Skeletal muscle tissue (tissue), 5 donors: ENCODE measurements around the gene FLYWCH1. TPM values are rescaled to one million over a fixed set of nuclear protein-coding genes. Genes with fewer than 3 reads are reported as not detected.

Experiments
- H3K27ac ChIP-seq: one replicate; pipeline ENCODE4 v1.7.0; 2013; ENCODE audit warnings: mild to moderate bottlenecking, low read depth, low read length, inconsistent platforms
- H3K27me3 ChIP-seq, 3 donors: one replicate each; pipeline ENCODE4 v1.7.0; 2013; ENCODE audit warnings: low read length in 3 of 3; ENCODE audit not compliant: control insufficient read depth in 3 of 3, insufficient read depth in 3 of 3
- H3K36me3 ChIP-seq, 3 donors: one replicate each; pipeline ENCODE4 v1.7.0; 2013; ENCODE audit warnings: low read length in 3 of 3; ENCODE audit not compliant: control insufficient read depth in 3 of 3, insufficient read depth in 3 of 3
- H3K4me1 ChIP-seq, 3 donors: one replicate each; pipeline ENCODE4 v1.7.0; 2013; ENCODE audit warnings: low read length in 3 of 3, mild to moderate bottlenecking in 3 of 3; ENCODE audit not compliant: control insufficient read depth in 3 of 3, insufficient read depth in 3 of 3
- H3K4me3 ChIP-seq, 3 donors: one replicate each; pipeline ENCODE4 v1.7.0; 2013; ENCODE audit warnings: low read length in 3 of 3
- H3K9ac ChIP-seq, 3 donors: one replicate each; pipeline ENCODE4 v1.7.0; 2013; ENCODE audit warnings: low read length in 3 of 3, mild to moderate bottlenecking in 3 of 3, moderate library complexity in 2 of 3, low read depth in 1 of 3
- H3K9me3 ChIP-seq, 3 donors: one replicate each; pipeline ENCODE4 v1.7.0; 2013; ENCODE audit warnings: low read length in 3 of 3; ENCODE audit not compliant: control insufficient read depth in 3 of 3
- small RNA-seq: library from RNA; depleted of rRNA; stranded (forward); fragments of <200 nt; gene quantifications from one replicate; pipeline ENCODE3, GENCODE V24; 2014
- total RNA-seq: library from RNA; depleted of rRNA; stranded (reverse); fragments of >200 nt; gene quantifications from one replicate; pipeline ENCODE4 v1.2.3, GENCODE V29; 2014
- donor health status: Osteomylitis.

Gene FLYWCH1
- total RNA-seq, 1 donor from 2014 or later = 11.0 TPM

- H3K27me3 ChIP-seq = peaks cover 0 to 6% (median 0%) of the 10 kb centered on the region in 3 donors
Measured at GRCh38 chr16:3000540-3000939, 88.8 kb downstream of the FLYWCH1 start.

More at GRCh38 chr16:3000540-3000939, 88.8 kb downstream of the FLYWCH1 start:
- Histone ChIP-seq H3K4me3 (no peak overlapping the region), H3K36me3 (no peaks in the 10 kb centered on the region), H3K27ac (no peak overlapping the region), H3K9ac (no peak overlapping the region), H3K4me1 (peaks cover 0 to 4% (median 3%) of the 10 kb centered on the region in 3 donors), H3K9me3 (no peaks in the 10 kb centered on the region)

Small RNA genes lying within 50 kb of the gene (small RNA-seq; reads per million reads assigned to genes)
- not detected for gene LINC00514

Other genes with a start within 250 kb of the FLYWCH1 start
- gene KCTD5, start 229.4 kb upstream of the FLYWCH1 start, total RNA-seq = 13.6 TPM
- gene PRSS27, start 191.7 kb upstream of the FLYWCH1 start, total RNA-seq = not detected
- 70.5 TPM for gene SRRM2, start 159.3 kb upstream of the FLYWCH1 start, total RNA-seq
- 178 TPM for gene ELOB, start 134.7 kb upstream of the FLYWCH1 start, total RNA-seq
- not detected for gene PRSS33, start 124.4 kb upstream of the FLYWCH1 start, total RNA-seq
- not detected for gene PRSS41, start 113.5 kb upstream of the FLYWCH1 start, total RNA-seq
- not detected for gene PRSS21, start 94.7 kb upstream of the FLYWCH1 start, total RNA-seq
- gene ZG16B, start 81.6 kb upstream of the FLYWCH1 start, total RNA-seq = 0.52 TPM
- not detected for gene PRSS22, start 53.8 kb upstream of the FLYWCH1 start, total RNA-seq
- 10.4 TPM for gene FLYWCH2, start 28.7 kb upstream of the FLYWCH1 start, total RNA-seq
- 1.6 TPM for gene KREMEN2, start 52.3 kb downstream of the FLYWCH1 start, total RNA-seq
- gene PAQR4, start 57.4 kb downstream of the FLYWCH1 start, total RNA-seq = 2.1 TPM
- 2.1 TPM for gene PKMYT1, start 68.5 kb downstream of the FLYWCH1 start, total RNA-seq
- not detected for gene CLDN9, start 101.0 kb downstream of the FLYWCH1 start, total RNA-seq
- not detected for gene CLDN6, start 106.3 kb downstream of the FLYWCH1 start, total RNA-seq
- 28.7 TPM for gene TNFRSF12A, start 108.4 kb downstream of the FLYWCH1 start, total RNA-seq
- 14.1 TPM for gene HCFC1R1, start 112.0 kb downstream of the FLYWCH1 start, total RNA-seq
- 15.7 TPM for gene THOC6, start 112.1 kb downstream of the FLYWCH1 start, total RNA-seq
- gene BICDL2, start 125.0 kb downstream of the FLYWCH1 start, total RNA-seq = not detected
- 0.52 TPM for gene MMP25, start 134.6 kb downstream of the FLYWCH1 start, total RNA-seq
- gene IL32, start 153.7 kb downstream of the FLYWCH1 start, total RNA-seq = 25.1 TPM
- gene ZSCAN10, start 187.4 kb downstream of the FLYWCH1 start, total RNA-seq = not detected
- 7.3 TPM for gene ZNF205, start 200.7 kb downstream of the FLYWCH1 start, total RNA-seq
- gene ZNF213, start 223.1 kb downstream of the FLYWCH1 start, total RNA-seq = 4.2 TPM